ENCODE measurements around the gene OR10D3.

OR10D3 gene

DNA sequence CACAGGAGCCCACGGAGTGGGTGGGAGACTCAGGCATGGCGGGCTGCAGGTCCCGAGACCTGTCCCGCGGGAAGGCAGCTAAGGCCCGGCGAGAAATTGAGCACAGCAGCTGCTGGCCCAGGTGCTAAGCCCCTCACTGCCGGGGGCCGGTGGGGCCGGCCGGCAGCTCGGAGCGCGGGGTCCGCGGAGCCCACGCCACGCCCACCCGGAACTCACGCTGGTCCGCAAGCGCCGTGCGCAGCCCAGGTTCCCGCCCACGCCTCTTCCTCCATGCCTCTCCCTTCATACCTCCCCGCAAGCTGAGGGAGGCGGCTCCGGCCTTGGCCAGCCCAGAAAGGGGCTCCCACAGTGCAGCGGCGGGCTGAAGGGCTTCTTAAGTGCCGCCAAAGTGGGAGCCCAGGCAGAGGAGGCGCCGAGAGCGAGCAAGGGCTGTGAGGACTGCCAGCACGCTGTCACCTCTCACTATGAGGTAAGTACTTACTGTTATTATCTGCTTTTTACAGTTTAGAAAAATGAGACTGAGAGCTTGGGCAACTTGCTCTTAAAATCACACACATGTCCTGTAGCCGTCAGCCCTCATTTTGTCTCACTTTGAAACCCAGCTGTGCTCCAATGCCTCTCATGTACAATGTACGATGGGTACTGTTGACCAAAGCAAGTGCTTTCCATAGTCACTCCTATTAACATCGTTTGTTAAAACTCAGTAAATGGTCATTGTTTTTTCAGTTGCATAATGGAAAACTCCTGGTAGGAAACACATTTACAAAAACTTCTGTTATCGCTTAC, 12.2 kb upstream of the OR10D3 start:
- Histone ChIP-seq H3K36me3 (no peaks in the 10 kb centered on the region), H3K4me3 (ENCODE audit: low read depth, low read length) (no peak overlapping the region), H3K9me3 (no peaks in the 10 kb centered on the region), H3K4me1 (no peaks in the 10 kb centered on the region), H3K27me3 (no peaks in the 10 kb centered on the region)
- TF ChIP-seq, protein P1, sequence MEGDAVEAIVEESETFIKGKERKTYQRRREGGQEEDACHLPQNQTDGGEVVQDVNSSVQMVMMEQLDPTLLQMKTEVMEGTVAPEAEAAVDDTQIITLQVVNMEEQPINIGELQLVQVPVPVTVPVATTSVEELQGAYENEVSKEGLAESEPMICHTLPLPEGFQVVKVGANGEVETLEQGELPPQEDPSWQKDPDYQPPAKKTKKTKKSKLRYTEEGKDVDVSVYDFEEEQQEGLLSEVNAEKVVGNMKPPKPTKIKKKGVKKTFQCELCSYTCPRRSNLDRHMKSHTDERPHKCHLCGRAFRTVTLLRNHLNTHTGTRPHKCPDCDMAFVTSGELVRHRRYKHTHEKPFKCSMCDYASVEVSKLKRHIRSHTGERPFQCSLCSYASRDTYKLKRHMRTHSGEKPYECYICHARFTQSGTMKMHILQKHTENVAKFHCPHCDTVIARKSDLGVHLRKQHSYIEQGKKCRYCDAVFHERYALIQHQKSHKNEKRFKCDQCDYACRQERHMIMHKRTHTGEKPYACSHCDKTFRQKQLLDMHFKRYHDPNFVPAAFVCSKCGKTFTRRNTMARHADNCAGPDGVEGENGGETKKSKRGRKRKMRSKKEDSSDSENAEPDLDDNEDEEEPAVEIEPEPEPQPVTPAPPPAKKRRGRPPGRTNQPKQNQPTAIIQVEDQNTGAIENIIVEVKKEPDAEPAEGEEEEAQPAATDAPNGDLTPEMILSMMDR (IDR thresholded peaks at IDR 0.05; ENCODE audit: low read depth, low read length), result no peak
- no peak for DNase-seq

DNA sequence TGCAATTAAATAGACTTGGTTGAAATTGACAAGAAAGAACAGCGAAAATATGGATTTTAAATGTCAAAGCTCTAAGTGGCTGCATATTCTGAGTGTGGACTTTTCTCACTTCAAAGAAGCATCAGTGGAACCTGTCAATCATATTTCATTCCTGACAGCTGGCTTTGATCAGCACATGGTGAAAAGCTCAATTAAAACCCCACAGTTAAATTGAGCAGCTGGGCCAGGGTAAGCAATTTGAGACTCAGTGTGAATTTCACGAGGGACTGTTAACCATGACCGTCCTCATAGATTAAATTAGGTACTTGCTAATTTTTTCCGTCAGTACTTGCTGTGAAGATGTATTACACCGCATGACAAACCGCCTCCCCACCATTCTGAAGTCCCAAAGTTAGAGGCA, 11.0 kb upstream of the OR10D3 start:
- no peak overlapping the region for H3K4me3 ChIP-seq (ENCODE audit: low read depth, low read length)
- DNase-seq, result no peak
- H3K4me1 ChIP-seq, result no peaks in the 10 kb centered on the region
- H3K36me3 ChIP-seq, result no peaks in the 10 kb centered on the region
- TF ChIP-seq, protein P1 (IDR thresholded peaks at IDR 0.05; ENCODE audit: low read depth, low read length), result no peak
- no peaks in the 10 kb centered on the region for H3K27me3 ChIP-seq
- no peaks in the 10 kb centered on the region for H3K9me3 ChIP-seq

DNA sequence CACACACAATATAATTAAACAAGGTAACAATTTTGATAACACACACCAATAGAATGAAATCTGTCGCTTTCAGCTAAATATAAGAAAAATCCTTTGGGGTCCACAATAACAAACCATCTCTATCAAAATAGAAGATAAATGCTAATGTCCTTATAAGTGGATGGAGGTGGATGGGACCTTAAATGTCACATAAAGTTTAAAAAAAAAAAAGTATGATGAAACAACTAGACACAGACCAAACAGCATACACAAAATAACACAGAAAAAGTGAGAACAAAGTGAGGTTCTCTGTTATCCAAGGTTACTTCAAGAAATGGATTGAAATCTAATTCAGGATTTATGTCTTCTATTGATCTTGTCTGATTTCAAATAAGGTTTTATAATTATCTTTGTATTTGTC, 10.5 kb upstream of the OR10D3 start:
- H3K27me3 ChIP-seq, result no peaks in the 10 kb centered on the region

DNA sequence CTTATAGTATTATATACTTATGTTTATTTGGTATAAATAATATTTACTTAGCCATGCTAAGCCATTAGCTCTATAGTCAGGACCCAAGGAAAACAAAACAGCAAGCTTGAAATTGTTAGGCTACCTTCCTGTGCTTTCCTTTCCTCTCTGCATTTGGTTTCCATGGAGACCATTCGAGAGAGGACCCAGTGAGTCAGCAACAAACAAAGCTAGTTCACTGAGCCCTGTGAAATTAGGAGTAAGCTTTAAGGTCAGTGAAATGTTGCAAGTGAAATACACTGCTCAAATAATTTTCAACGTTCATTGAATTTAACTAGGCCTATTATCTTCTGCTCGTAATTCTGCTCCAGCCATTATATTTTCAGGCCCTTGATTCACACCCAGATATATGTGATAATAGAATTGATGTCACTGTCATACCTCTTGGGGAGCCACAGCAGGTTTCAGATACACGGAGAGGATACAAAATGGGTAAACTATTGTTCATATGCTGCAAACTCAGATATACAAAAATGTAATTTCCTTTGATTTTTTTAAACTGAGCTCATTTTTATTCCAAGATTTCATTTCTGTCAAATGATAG, 9.1 kb upstream of the OR10D3 start:
- Histone ChIP-seq H3K4me3 (ENCODE audit: low read depth, low read length) (no peak overlapping the region), H3K4me1 (no peaks in the 10 kb centered on the region), H3K9me3 (no peaks in the 10 kb centered on the region), H3K36me3 (no peaks in the 10 kb centered on the region), H3K27me3 (no peaks in the 10 kb centered on the region)
- no peak for DNase-seq
- TF ChIP-seq, protein P1 (IDR thresholded peaks at IDR 0.05; ENCODE audit: low read depth, low read length), result no peak

More for the DNA sequence above, 10.5 kb upstream of the OR10D3 start:
- Histone ChIP-seq H3K4me3 (ENCODE audit: low read depth, low read length) (no peak overlapping the region), H3K9me3 (no peaks in the 10 kb centered on the region), H3K36me3 (no peaks in the 10 kb centered on the region), H3K4me1 (no peaks in the 10 kb centered on the region)
- no peak for DNase-seq
- TF ChIP-seq, protein P1 (IDR thresholded peaks at IDR 0.05; ENCODE audit: low read depth, low read length), result no peak

DNA sequence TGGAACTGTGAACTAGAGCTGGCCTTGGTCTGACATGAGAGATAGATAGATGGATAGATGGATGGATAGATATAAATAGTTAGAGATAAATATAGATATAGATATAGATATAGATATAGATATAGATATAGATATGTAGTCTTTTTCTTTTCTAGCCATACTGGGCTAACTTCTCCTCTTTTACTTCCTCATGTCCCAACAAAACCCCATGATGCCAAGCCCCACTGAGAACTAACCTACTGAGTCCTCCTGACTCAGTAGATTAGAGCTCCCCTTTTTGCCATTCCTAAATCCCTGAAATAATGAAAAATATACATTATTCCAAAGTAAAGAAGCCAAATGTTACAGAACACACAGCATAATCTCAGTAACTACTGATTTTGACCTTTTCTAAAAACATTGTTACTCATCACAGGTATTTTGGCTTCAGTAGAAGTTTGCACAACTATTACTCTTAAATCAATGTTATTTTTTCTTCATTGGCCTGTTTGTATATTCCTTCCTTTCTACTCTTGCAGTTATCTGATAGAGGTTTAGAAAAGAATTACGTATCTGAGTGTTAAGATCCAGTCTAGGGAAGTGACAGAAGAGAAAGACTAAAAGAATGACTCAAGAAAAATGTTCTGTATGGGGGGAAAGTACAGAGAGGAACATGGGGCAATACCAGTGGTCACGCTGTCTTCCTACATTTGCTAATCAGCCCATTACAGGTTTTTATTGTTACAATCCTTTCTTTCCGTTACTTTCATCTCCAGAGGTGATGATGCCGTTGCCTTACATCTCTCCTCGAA, 6.0 kb upstream of the OR10D3 start:
- H3K4me3 ChIP-seq (ENCODE audit: low read depth, low read length), result no peak overlapping the region
- H3K27me3 ChIP-seq, result no peaks in the 10 kb centered on the region
- no peaks in the 10 kb centered on the region for H3K4me1 ChIP-seq
- TF ChIP-seq, protein P1 (IDR thresholded peaks at IDR 0.05; ENCODE audit: low read depth, low read length), result no peak
- no peaks in the 10 kb centered on the region for H3K36me3 ChIP-seq
- H3K9me3 ChIP-seq, result no peaks in the 10 kb centered on the region
- DNase-seq, result no peak

Measured in BE2C (cell line).